Panc1 (cell line): Measurements from ENCODE around the gene KIF7. TPM values are rescaled to one million over a fixed set of nuclear protein-coding genes. Genes with fewer than 3 reads are reported as not detected.

ENCODE experiments used
- ATAC-seq: fragments of 200-7000 bp; cut with Tn5 transposase; 2 replicates; pipeline ENCODE4 v1.9.1; 2020; ENCODE audit warnings: mild to moderate bottlenecking, moderate library complexity
- BruUV-seq: library from RNA; stranded (reverse); fragments of 400-500 nt; replicated peaks from 2 replicates; lab custom pipeline; 2021; lab: Mats Ljungman, UMichigan
- CTCF ChIA-PET: fragments of 300-600 bp; sonication (Branson Sonifier 250); formaldehyde crosslinking; loops from one replicate; lab custom pipeline; 2022; ENCODE audit warnings: antibody characterized with exemption; lab: Charles Lee
- POLR2A ChIA-PET: fragments of 300-600 bp; sonication (Branson Sonifier 250); formaldehyde crosslinking; loops from one replicate; lab custom pipeline; 2022; ENCODE audit warnings: antibody characterized with exemption; lab: Charles Lee
- DNase-seq: peaks from one replicate; pipeline ENCODE4 v3.0.0-alpha.2; 2010; ENCODE audit warnings: low read depth, low spot score
- H3K27ac ChIP-seq: 2 replicates; pipeline ENCODE4 v1.5.1; 2011; ENCODE audit warnings: mild to moderate bottlenecking, low read length, inconsistent platforms
- H3K27me3 ChIP-seq: fragments of 200-500 bp; sonication (Bioruptor generic); 2 replicates; pipeline ENCODE4 v1.6.0; 2014; ENCODE audit warnings: low read length, inconsistent platforms; ENCODE audit not compliant: control insufficient read depth, insufficient read depth
- H3K36me3 ChIP-seq: fragments of 200-500 bp; sonication (Bioruptor generic); 2 replicates; pipeline ENCODE4 v1.5.1; 2014; ENCODE audit warnings: inconsistent platforms, mild to moderate bottlenecking, low read length, moderate library complexity; ENCODE audit not compliant: control insufficient read depth, insufficient read depth
- H3K4me1 ChIP-seq: 2 replicates; pipeline ENCODE4 v1.5.1; 2011; ENCODE audit warnings: inconsistent platforms, mild to moderate bottlenecking, low read length, moderate library complexity; ENCODE audit not compliant: control insufficient read depth, insufficient read depth
- H3K4me3 ChIP-seq, 2 experiments: 2 replicates each; pipeline ENCODE4 v1.5.1; 2011 to 2012; ENCODE audit warnings: low read depth in 2 of 2, low read length in 2 of 2, mild to moderate bottlenecking in 2 of 2, inconsistent platforms in 1 of 2, moderate library complexity in 1 of 2
- H3K9me3 ChIP-seq: fragments of 200-500 bp; sonication (Bioruptor generic); 2 replicates; pipeline ENCODE4 v1.5.1; 2014; ENCODE audit warnings: low read depth, mild to moderate bottlenecking, inconsistent platforms, low read length, moderate library complexity; ENCODE audit not compliant: control insufficient read depth, insufficient read depth
- POLR2AphosphoS5 ChIP-seq: IDR thresholded peaks from 2 replicates; pipeline ENCODE4 v1.6.1; 2012; ENCODE audit warnings: mild to moderate bottlenecking, low read depth, low read length, moderate library complexity
- SIN3A ChIP-seq: IDR thresholded peaks from 2 replicates; pipeline ENCODE4 v1.6.1; 2012; ENCODE audit warnings: low read depth, mild to moderate bottlenecking, low read length, moderate library complexity, borderline replicate concordance; ENCODE audit not compliant: insufficient read depth
- TCF7L2 ChIP-seq: IDR thresholded peaks from 2 replicates; pipeline ENCODE4 v1.6.1; 2011; ENCODE audit warnings: mild to moderate bottlenecking, low read depth, low read length, inconsistent platforms
- in situ Hi-C: cut with HindIII; loops from 2 replicates; pipeline ENCODE4 v1.10.0; 2016; ENCODE audit warnings: low sequenced_read_pairs, low pct_unique_long_range_greater_than_20kb
- intact Hi-C: fragments of 100-400 bp; cut with micrococcal nuclease; formaldehyde crosslinking; loops from one replicate; pipeline ENCODE4 v1.10.0; 2022; ENCODE audit not compliant: unreplicated experiment
- total RNA-seq: library from RNA; stranded (reverse); gene quantifications from one replicate; pipeline ENCODE4 v1.2.1, GENCODE V29; 2021; ENCODE audit not compliant: unreplicated experiment
- TF ChIP-seq, protein P1 (sequence below), 2 experiments: IDR thresholded peaks; 2 replicates each; pipeline ENCODE4 v1.6.1; 2011 to 2012; ENCODE audit warnings: low read depth in 2 of 2, control low read depth in 1 of 2, low read length in 1 of 2, mild to moderate bottlenecking in 1 of 2, moderate library complexity in 1 of 2; ENCODE audit not compliant: insufficient read depth in 1 of 2
- TF ChIP-seq, protein P2 (sequence below): fragments of 450-650 bp; IDR thresholded peaks from 2 replicates; pipeline ENCODE4 v1.5.1; 2017; ENCODE audit warnings: mild to moderate bottlenecking

The KIF7 gene
- total RNA-seq, 1 experiment from 2014 or later, result 6.5 TPM

DNA sequence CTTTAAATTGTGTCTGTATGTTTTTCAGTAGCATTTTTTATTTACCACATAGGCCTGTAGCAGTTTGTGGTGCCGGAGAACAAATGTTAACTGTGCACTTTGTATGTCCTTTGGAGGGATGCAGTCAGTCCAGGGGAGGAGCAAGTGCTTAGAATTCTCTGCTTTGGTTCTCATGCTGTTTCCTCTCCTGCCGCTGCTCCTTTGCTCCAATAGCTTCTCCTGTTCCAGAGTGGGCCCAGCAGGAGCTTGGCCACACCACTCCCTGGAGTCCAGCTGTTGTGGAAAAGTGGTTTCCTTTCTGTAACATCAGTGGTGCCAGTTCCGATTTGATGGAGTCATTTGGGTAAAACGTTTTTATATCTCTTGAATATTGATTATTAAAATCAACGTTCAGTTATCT is 63.4 kb downstream of the KIF7 start:
- Histone ChIP-seq H3K4me1 (no peaks in the 10 kb centered on the region), H3K27me3 (no peaks in the 10 kb centered on the region), H3K27ac (no peak overlapping the region), H3K36me3 (peaks cover 30% of the 10 kb centered on the region; the same call in 1 of the 2 replicates), H3K9me3 (no peaks in the 10 kb centered on the region), H3K4me3 (no peak overlapping the region)
- TF ChIP-seq, protein P1, sequence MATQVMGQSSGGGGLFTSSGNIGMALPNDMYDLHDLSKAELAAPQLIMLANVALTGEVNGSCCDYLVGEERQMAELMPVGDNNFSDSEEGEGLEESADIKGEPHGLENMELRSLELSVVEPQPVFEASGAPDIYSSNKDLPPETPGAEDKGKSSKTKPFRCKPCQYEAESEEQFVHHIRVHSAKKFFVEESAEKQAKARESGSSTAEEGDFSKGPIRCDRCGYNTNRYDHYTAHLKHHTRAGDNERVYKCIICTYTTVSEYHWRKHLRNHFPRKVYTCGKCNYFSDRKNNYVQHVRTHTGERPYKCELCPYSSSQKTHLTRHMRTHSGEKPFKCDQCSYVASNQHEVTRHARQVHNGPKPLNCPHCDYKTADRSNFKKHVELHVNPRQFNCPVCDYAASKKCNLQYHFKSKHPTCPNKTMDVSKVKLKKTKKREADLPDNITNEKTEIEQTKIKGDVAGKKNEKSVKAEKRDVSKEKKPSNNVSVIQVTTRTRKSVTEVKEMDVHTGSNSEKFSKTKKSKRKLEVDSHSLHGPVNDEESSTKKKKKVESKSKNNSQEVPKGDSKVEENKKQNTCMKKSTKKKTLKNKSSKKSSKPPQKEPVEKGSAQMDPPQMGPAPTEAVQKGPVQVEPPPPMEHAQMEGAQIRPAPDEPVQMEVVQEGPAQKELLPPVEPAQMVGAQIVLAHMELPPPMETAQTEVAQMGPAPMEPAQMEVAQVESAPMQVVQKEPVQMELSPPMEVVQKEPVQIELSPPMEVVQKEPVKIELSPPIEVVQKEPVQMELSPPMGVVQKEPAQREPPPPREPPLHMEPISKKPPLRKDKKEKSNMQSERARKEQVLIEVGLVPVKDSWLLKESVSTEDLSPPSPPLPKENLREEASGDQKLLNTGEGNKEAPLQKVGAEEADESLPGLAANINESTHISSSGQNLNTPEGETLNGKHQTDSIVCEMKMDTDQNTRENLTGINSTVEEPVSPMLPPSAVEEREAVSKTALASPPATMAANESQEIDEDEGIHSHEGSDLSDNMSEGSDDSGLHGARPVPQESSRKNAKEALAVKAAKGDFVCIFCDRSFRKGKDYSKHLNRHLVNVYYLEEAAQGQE (IDR thresholded peaks at IDR 0.05; ENCODE audit: insufficient read depth in 1 of 2, low read depth in 2 of 2, low read length in 1 of 2), result no peak
- TF ChIP-seq POLR2AphosphoS5 (no peak), SIN3A (no peak), TCF7L2 (no peak)
- TF ChIP-seq, protein P2, sequence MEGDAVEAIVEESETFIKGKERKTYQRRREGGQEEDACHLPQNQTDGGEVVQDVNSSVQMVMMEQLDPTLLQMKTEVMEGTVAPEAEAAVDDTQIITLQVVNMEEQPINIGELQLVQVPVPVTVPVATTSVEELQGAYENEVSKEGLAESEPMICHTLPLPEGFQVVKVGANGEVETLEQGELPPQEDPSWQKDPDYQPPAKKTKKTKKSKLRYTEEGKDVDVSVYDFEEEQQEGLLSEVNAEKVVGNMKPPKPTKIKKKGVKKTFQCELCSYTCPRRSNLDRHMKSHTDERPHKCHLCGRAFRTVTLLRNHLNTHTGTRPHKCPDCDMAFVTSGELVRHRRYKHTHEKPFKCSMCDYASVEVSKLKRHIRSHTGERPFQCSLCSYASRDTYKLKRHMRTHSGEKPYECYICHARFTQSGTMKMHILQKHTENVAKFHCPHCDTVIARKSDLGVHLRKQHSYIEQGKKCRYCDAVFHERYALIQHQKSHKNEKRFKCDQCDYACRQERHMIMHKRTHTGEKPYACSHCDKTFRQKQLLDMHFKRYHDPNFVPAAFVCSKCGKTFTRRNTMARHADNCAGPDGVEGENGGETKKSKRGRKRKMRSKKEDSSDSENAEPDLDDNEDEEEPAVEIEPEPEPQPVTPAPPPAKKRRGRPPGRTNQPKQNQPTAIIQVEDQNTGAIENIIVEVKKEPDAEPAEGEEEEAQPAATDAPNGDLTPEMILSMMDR, result no peak
- DNase-seq (no peak), ATAC-seq (no peak; the same call in 1 of the 2 replicates)
- CTCF ChIA-PET, result no interaction called here
- no TSS peak for BruUV-seq
- in situ Hi-C loops, result no loop called here
- intact Hi-C loops, result no loop called here
- POLR2A ChIA-PET, result no interaction called here

DNA sequence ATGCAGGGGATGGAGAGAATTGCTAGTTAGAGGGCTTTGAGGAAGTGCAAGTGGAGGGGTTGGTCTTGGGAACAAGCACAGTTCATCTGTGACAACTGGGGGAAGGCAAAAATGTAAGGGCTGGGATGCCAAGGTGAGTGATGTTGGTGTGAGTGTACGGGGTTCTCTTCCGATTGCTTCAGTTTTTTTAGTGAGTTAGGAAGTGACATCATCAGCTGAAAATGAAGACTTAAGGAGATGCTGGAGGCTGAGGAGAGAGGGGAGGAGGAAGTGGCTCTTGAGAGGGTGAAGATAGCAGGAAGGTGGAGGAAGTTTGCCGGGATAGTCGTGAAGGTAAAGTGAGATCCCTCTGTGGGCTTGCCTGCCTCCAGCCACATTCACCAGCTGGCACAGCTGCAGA is 67.3 kb downstream of the KIF7 start:
- Histone ChIP-seq H3K27me3 (no peaks in the 10 kb centered on the region), H3K4me1 (no peaks in the 10 kb centered on the region), H3K36me3 (peaks cover 34% of the 10 kb centered on the region), H3K9me3 (no peaks in the 10 kb centered on the region), H3K27ac (no peak overlapping the region), H3K4me3 (no peak overlapping the region)
- DNase-seq (no peak), ATAC-seq (no peak)
- TF ChIP-seq, protein P1 (IDR thresholded peaks at IDR 0.05; ENCODE audit: insufficient read depth in 1 of 2, low read depth in 2 of 2, low read length in 1 of 2), result no peak
- TF ChIP-seq, protein P2, result no peak
- TF ChIP-seq TCF7L2 (no peak), SIN3A (no peak), POLR2AphosphoS5 (no peak)
- CTCF ChIA-PET, result no interaction called here
- intact Hi-C loops, result no loop called here
- in situ Hi-C loops, result no loop called here
- POLR2A ChIA-PET, result no interaction called here
- BruUV-seq, result no TSS peak
